H1 (cell line): Measurements from ENCODE around the gene TRAPPC2. TPM values are rescaled to one million over a fixed set of nuclear protein-coding genes. Genes with fewer than 3 reads are reported as not detected.

Source experiments
- CTCF ChIA-PET: fragments of 300-600 bp; sonication (Branson Sonifier 250); formaldehyde crosslinking; loops from one replicate; lab custom pipeline; 2021; ENCODE audit not compliant: partially characterized antibody; lab: Charles Lee
- POLR2A ChIA-PET: fragments of 300-600 bp; sonication (Branson Sonifier 250); formaldehyde crosslinking; loops from one replicate; lab custom pipeline; 2021; ENCODE audit warnings: inconsistent platforms; ENCODE audit not compliant: partially characterized antibody; lab: Charles Lee
- DNase-seq, 2 experiments: peaks; one replicate each; pipeline versions ENCODE4 v3.0.0 to v3.0.0-alpha.2; 2010 to 2022; ENCODE audit warnings: low spot score in 2 of 2, low read depth in 1 of 2, mixed read lengths in 1 of 2
- FAIRE-seq: peaks from 2 replicates; lab custom pipeline; 2011; peaks lifted over from hg19 to GRCh38; lab: Jason Lieb, UNC
- H2AFZ ChIP-seq: 2 replicates; pipeline ENCODE4 v1.8.1; 2012; ENCODE audit warnings: low read length, inconsistent platforms
- H2AK5ac ChIP-seq: 2 replicates; pipeline ENCODE4 v1.6.1; 2013; ENCODE audit warnings: low read depth, low read length
- H2BK120ac ChIP-seq: replicated peaks from 2 replicates; pipeline ENCODE3; 2013; ENCODE audit warnings: low read depth, low read length, inconsistent platforms
- H2BK12ac ChIP-seq: 2 replicates; pipeline ENCODE4 v1.6.1; 2013; ENCODE audit warnings: low read depth, low read length
- H2BK15ac ChIP-seq: 2 replicates; pipeline ENCODE4 v1.6.1; 2013; ENCODE audit warnings: low read length
- H2BK20ac ChIP-seq: 2 replicates; pipeline ENCODE4 v1.6.1; 2013; ENCODE audit warnings: low read length
- H2BK5ac ChIP-seq: 2 replicates; pipeline ENCODE4 v1.6.1; 2013; ENCODE audit warnings: low read depth, low read length
- H3K14ac ChIP-seq: 2 replicates; pipeline ENCODE4 v1.6.1; 2013; ENCODE audit warnings: inconsistent platforms; ENCODE audit not compliant: insufficient read length
- H3K18ac ChIP-seq: 2 replicates; pipeline ENCODE4 v1.6.1; 2013; ENCODE audit warnings: low read length; ENCODE audit errors: extremely low read depth
- H3K23ac ChIP-seq: 2 replicates; pipeline ENCODE4 v1.6.1; 2013; ENCODE audit warnings: inconsistent platforms; ENCODE audit not compliant: insufficient read length
- H3K23me2 ChIP-seq: 2 replicates; pipeline ENCODE4 v1.6.1; 2013; ENCODE audit warnings: low read depth, low read length
- H3K27ac ChIP-seq: 2 replicates; pipeline ENCODE4 v1.6.1; 2011; ENCODE audit warnings: low read depth, low read length, inconsistent platforms
- H3K27me3 ChIP-seq, 4 experiments: replicated peaks in 1 of 4; 1 replicate in 1 of 4; 2 replicates in 3 of 4; pipeline versions ENCODE4 v1.6.1 to v1.8.1; 2011 to 2013; ENCODE audit warnings: low read length in 3 of 4, mild to moderate bottlenecking in 3 of 4, inconsistent platforms in 2 of 4, mixed read lengths in 2 of 4, moderate library complexity in 1 of 4; ENCODE audit not compliant: control insufficient read depth in 3 of 4, insufficient read depth in 3 of 4; ENCODE audit errors: extremely low read depth in 1 of 4
- H3K36me3 ChIP-seq, 4 experiments: 2 replicates each; pipeline versions ENCODE4 v1.6.1 to v1.8.1; 2011 to 2013; ENCODE audit warnings: mild to moderate bottlenecking in 4 of 4, low read length in 3 of 4, moderate library complexity in 2 of 4, control low read depth in 1 of 4, inconsistent platforms in 1 of 4; ENCODE audit not compliant: insufficient read depth in 4 of 4, control insufficient read depth in 2 of 4
- H3K4ac ChIP-seq: replicated peaks from 2 replicates; pipeline ENCODE3; 2013; ENCODE audit warnings: low read length, low read depth, mixed read lengths, inconsistent platforms; ENCODE audit not compliant: insufficient read length
- H3K4me1 ChIP-seq, 4 experiments: replicated peaks in 1 of 4; 1 replicate in 1 of 4; 2 replicates in 3 of 4; pipeline versions ENCODE4 v1.6.1 to v1.8.1; 2011 to 2013; ENCODE audit warnings: low read length in 3 of 4, inconsistent platforms in 2 of 4, mixed read lengths in 1 of 4; ENCODE audit not compliant: insufficient read depth in 4 of 4, control insufficient read depth in 3 of 4
- H3K4me2 ChIP-seq, 2 experiments: 2 replicates each; pipeline versions ENCODE4 v1.6.1 to v1.8.1; 2011 to 2013; ENCODE audit warnings: low read depth in 2 of 2, low read length in 2 of 2, control low read depth in 1 of 2, inconsistent platforms in 1 of 2, mild to moderate bottlenecking in 1 of 2; ENCODE audit not compliant: insufficient read depth in 1 of 2
- H3K4me3 ChIP-seq, 4 experiments: fragments of 200-600, 300-600 bp in 1 of 4; sonication (generic), shearing (Covaris generic), sonication (Bioruptor Twin) in 1 of 4; 2 replicates each; pipeline versions ENCODE4 v1.5.1 to v1.8.1; 2011 to 2016; ENCODE audit warnings: low read length in 4 of 4, low read depth in 3 of 4, control low read depth in 2 of 4, inconsistent platforms in 2 of 4, mild to moderate bottlenecking in 2 of 4, mixed read lengths in 1 of 4, moderate library complexity in 1 of 4; ENCODE audit not compliant: insufficient read depth in 2 of 4; ENCODE audit errors: extremely low read depth in 1 of 4
- H3K56ac ChIP-seq: replicated peaks from 2 replicates; pipeline ENCODE3; 2013; ENCODE audit warnings: low read depth, mild to moderate bottlenecking, mixed read lengths, low read length, inconsistent platforms; ENCODE audit not compliant: insufficient read length
- H3K79me1 ChIP-seq: 2 replicates; pipeline ENCODE4 v1.6.1; 2013; ENCODE audit warnings: low read depth, low read length, control low read depth
- H3K79me2 ChIP-seq, 2 experiments: 2 replicates each; pipeline versions ENCODE4 v1.6.1 to v1.8.1; 2012 to 2013; ENCODE audit warnings: low read length in 2 of 2, mild to moderate bottlenecking in 2 of 2, inconsistent platforms in 1 of 2; ENCODE audit not compliant: insufficient read depth in 2 of 2, control insufficient read depth in 1 of 2
- H3K9ac ChIP-seq, 4 experiments: replicated peaks in 1 of 4; 1 replicate in 1 of 4; 2 replicates in 3 of 4; pipeline versions ENCODE4 v1.6.1 to v1.8.1; 2011 to 2013; ENCODE audit warnings: low read depth in 3 of 4, low read length in 3 of 4, control low read depth in 2 of 4, mild to moderate bottlenecking in 2 of 4, moderate library complexity in 2 of 4, inconsistent platforms in 1 of 4; ENCODE audit errors: extremely low read depth in 1 of 4
- H3K9me3 ChIP-seq, 2 experiments: 2 replicates each; pipeline versions ENCODE4 v1.6.1 to v1.8.1; 2012 to 2013; ENCODE audit warnings: mild to moderate bottlenecking in 2 of 2, moderate library complexity in 2 of 2, control low read depth in 1 of 2, inconsistent platforms in 1 of 2, low read depth in 1 of 2, low read length in 1 of 2, mixed read lengths in 1 of 2; ENCODE audit not compliant: insufficient read depth in 2 of 2
- H4K20me1 ChIP-seq, 2 experiments: replicated peaks in 1 of 2; 2 replicates each; pipeline versions ENCODE3 to v1.8.1; 2011 to 2013; ENCODE audit warnings: inconsistent platforms in 2 of 2, low read length in 2 of 2, mild to moderate bottlenecking in 1 of 2; ENCODE audit not compliant: insufficient read depth in 2 of 2, control insufficient read depth in 1 of 2
- H4K5ac ChIP-seq: 2 replicates; pipeline ENCODE4 v1.6.1; 2013; ENCODE audit warnings: low read length, low read depth, mixed read lengths, inconsistent platforms; ENCODE audit not compliant: insufficient read length
- H4K8ac ChIP-seq: 2 replicates; pipeline ENCODE4 v1.8.0; 2013; ENCODE audit warnings: mild to moderate bottlenecking, moderate library complexity, low read length, inconsistent platforms; ENCODE audit not compliant: insufficient read depth; ENCODE audit errors: extremely low read depth
- H4K91ac ChIP-seq: replicated peaks from 2 replicates; pipeline ENCODE3; 2013; ENCODE audit warnings: low read length, mixed read lengths, inconsistent platforms; ENCODE audit not compliant: insufficient read length
- CBX8 ChIP-seq: fragments of 300-800, 300-1000 bp; sonication (generic); IDR thresholded peaks from 2 replicates; pipeline ENCODE4 v1.7.1; 2016; ENCODE audit warnings: low read depth, low read length, borderline replicate concordance
- CTCF ChIP-seq, 3 experiments: IDR thresholded peaks; 1 replicate in 2 of 3; 2 replicates in 1 of 3; pipeline versions ENCODE4 v1.5.1 to v1.6.1; 2011; ENCODE audit warnings: low read length in 3 of 3, mild to moderate bottlenecking in 3 of 3, inconsistent platforms in 2 of 3, low read depth in 1 of 3, moderate library complexity in 1 of 3; ENCODE audit not compliant: insufficient read depth in 1 of 3; ENCODE audit errors: control extremely low read depth in 1 of 3
- E2F6 ChIP-seq: IDR thresholded peaks from 2 replicates; pipeline ENCODE4 v1.6.1; 2012; ENCODE audit warnings: inconsistent platforms
- HDAC6 ChIP-seq: IDR thresholded peaks from one replicate; pipeline ENCODE4 v1.7.1; 2012; ENCODE audit warnings: low read depth, mild to moderate bottlenecking, inconsistent platforms, low read length, moderate library complexity
- TBP ChIP-seq: IDR thresholded peaks from 2 replicates; pipeline ENCODE4 v1.6.1; 2011; ENCODE audit warnings: low read depth, low read length, improper control_type of control experiment
- WGBS, 2 experiments: shearing (Covaris generic) in 1 of 2; methylation state at CpG; one replicate each; pipeline versions ENCODE4 v1.1.6 to v1.1.7; 2013 to 2015; ENCODE audit warnings: low lambda C conversion rate in 2 of 2, mixed read lengths in 2 of 2, inconsistent platforms in 1 of 2, low coverage in 1 of 2, missing lambda C conversion rate in 1 of 2; ENCODE audit not compliant: insufficient replicate concordance in 2 of 2, insufficient coverage in 1 of 2, insufficient read length in 1 of 2; ENCODE audit errors: extremely low coverage in 1 of 2, missing lambda C conversion rate in 1 of 2; 5-methylcytosine and 5-hydroxymethylcytosine counted together
- polyA plus RNA-seq, 7 experiments: library from polyadenylated mRNA; depleted of rRNA in 3 of 7; stranded (reverse) in 5 of 7; unstranded in 2 of 7; fragments of >200 nt in 5 of 7; fragments of 200-250 nt in 2 of 7; gene quantifications; 1 replicate in 5 of 7; 2 replicates in 1 of 7; 4 replicates in 1 of 7; pipeline versions ENCODE4 v1.2.1 to v1.2.3, GENCODE V29; 2011 to 2013; ENCODE audit warnings: missing spikeins in 2 of 7, mixed read lengths in 2 of 7
- total RNA-seq: library from RNA; stranded (reverse); fragmentation: NEBNext Ultra II Directional; extraction: Animal tissue kit (Norgen Biotek cat#: 25700); gene quantifications from 2 replicates; pipeline ENCODE4 v1.2.1, GENCODE V29; 2021

Gene TRAPPC2
- total and polyA plus RNA-seq, 2 of the 8 experiments (the other 6 are each of a cell fraction or from before 2014, with no cell fraction given), result 6.7 to 10.8 TPM

- Histone ChIP-seq H3K14ac (no peak overlapping the region), H3K27ac (no peak overlapping the region), H2BK5ac (no peak overlapping the region), H3K4ac (no peak overlapping the region), H3K4me3 (no peak overlapping the region), H2BK20ac (no peak overlapping the region), H3K4me1 (no peaks in the 10 kb centered on the region; a peak in 1 of 7 replicates), H3K18ac (no peak overlapping the region), H3K79me1 (no peaks in the 10 kb centered on the region), H3K9me3 (no peaks in the 10 kb centered on the region), H4K8ac (no peak overlapping the region), H2AK5ac (no peak overlapping the region), H3K23ac (no peak overlapping the region), H2BK15ac (no peak overlapping the region), H4K20me1 (no peaks in the 10 kb centered on the region), H3K36me3 (peaks cover 2 to 53% (median 23%) of the 10 kb centered on the region in 4 experiments; a peak in 7 of 8 replicates), H3K4me2 (no peak overlapping the region), H3K23me2 (no peaks in the 10 kb centered on the region), H3K79me2 (no peaks in the 10 kb centered on the region), H4K91ac (no peak overlapping the region), H2AFZ (no peak overlapping the region), H3K9ac (no peak overlapping the region), H2BK12ac (no peak overlapping the region), H4K5ac (no peak overlapping the region), H3K27me3 (no peaks in the 10 kb centered on the region), H2BK120ac (no peak overlapping the region), H3K56ac (no peak overlapping the region)
- FAIRE-seq, result peak; percentile 7
- no peak for DNase-seq
- CTCF ChIA-PET, result interaction anchor here (0.7 to 1.4 kb wide), 7 partner anchors 9 to 269 kb away, joined by 3 read pairs; no protein-coding TSS in a partner anchor
- WGBS, 2 experiments, result 81% methylated on average over 4 of the region's 4 CpGs; no CpG with 5 or more reads in 1 of the 2 experiments
- POLR2A ChIA-PET, result interaction anchor here (1.1 to 1.9 kb wide), 2 partner anchors 12 to 42 kb away, joined by 3 to 4 read pairs; partner anchors contain the start of genes OFD1 and TRAPPC2
- TF ChIP-seq E2F6, result no peak
- TF ChIP-seq CTCF (IDR thresholded peaks at IDR 0.05; ENCODE audit: control extremely low read depth in 1 of 3, insufficient read depth in 1 of 3, low read depth in 1 of 3, low read length in 3 of 3), result no peak
- TF ChIP-seq HDAC6, result no peak
- TF ChIP-seq TBP, result no peak
- no peak for TF ChIP-seq CBX8
Measured at GRCh38 chrX:13776387-13776786, 42.0 kb upstream of the TRAPPC2 start.
